C1 segment of cervical spinal cord (tissue), 14 donors: Measurements from ENCODE around the gene MYH9.
"Not testable (repeated sequence)": the region's sequence is repeated elsewhere in the genome, so short reads cannot be mapped to it uniquely, and the experiment has no call there.

Experiments used
- DNase-seq, 14 donors: peaks; one replicate each; lab custom pipeline; 2025; lab: John Stamatoyannopoulos, UW

Gene MYH9

DNA sequence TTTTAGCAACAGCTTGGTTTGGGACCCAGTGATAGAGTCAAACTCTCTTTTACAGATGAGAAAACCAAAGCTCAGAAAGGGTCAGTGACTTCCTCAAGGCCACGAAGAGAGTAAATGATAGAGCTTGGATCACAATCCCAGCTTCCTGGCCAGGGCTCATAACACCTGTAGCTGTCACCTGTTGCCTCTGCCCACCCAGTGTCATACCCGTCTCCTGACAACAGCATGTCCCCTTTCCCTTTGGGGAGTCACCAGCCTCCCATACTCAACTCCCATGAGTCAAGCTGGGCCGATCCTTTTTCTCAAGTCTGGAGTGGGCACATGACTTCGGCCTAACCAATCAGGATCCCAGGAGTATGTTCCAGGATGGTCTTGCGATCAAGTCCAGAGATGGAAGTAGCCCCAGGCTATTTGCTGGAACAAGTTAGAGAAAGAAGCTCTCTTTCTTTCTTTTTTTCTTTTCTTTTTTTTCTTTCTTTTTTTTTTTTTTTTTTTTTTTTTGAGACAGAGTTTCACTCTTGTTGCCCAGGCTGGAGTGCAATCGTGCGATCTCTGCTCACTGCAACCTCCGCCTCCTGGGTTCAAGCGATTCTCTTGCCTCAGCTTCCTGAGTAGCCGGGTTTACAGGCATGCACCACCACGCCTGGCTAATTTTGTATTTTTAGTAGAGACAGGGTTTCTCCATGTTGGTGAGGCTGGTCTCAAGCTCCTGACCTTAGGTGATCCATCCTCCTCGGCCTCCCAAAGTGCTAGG, 27.8 kb upstream of the MYH9 start:
- no peak for DNase-seq

DNA sequence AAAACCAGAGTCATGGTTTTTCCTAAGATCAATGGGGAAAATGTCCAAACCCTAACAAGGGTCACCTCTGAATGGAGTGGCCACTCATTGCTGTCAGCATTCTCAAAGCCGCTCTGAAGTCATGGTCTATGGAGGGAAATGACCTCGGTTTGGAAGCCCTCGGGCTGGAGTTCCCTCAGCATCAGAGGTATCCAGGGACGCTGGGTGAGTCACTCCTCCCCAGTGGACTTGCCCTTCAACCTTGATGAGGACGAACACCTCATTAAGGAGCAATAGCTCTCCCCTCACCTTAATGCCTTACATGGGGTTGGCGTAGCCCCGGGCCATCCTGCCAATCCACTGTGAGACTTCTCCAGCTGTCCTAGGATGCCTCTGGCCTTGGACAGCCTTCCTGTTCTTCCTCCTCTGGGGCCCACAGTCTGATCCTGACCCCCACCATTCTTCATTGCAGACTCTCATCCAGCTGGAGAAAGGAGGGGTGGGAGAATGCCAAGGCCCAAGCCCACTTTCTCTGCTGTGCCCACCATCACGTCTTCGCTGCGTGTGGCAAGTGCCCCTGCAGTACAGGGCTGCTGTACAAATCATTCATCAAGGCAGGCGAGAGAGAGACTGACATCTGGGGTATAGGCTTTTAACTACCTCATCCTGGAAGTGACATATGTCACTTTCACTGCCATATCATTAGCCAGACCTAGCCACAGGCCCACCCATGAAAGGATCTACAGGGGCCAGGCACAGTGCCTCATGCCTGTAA, 25.4 kb upstream of the MYH9 start:
- no peak for DNase-seq

DNA sequence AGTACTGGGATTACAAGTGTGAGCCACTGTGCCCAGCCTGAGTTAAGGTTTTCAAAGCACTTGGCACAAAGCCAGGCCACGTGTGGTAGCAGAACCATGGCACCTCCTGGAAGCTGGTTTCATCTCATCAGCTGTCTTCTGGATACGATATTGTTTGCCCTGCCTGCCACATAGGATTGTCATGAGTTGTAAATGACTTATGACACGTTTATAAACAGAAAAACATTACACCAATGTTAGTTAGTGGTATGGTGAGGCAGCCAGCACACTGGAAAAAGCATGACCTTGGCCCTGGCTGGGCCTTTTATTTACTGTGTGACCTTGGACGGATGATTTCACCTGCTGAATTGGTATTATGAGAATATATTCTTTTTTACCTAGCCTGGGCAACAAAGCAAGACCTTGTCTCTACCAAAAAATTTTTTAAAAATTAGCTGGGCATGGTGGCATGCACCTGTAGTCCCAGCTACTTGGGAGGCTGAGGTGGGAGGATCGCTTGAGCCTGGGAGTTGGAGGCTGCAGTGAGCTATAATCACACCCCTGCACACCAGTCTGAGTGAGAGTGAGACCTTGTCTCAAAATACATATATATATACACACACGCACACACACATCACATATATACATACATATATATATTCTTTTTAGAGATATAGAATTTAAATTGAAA, 24.0 kb upstream of the MYH9 start:
- no peak for DNase-seq

DNA sequence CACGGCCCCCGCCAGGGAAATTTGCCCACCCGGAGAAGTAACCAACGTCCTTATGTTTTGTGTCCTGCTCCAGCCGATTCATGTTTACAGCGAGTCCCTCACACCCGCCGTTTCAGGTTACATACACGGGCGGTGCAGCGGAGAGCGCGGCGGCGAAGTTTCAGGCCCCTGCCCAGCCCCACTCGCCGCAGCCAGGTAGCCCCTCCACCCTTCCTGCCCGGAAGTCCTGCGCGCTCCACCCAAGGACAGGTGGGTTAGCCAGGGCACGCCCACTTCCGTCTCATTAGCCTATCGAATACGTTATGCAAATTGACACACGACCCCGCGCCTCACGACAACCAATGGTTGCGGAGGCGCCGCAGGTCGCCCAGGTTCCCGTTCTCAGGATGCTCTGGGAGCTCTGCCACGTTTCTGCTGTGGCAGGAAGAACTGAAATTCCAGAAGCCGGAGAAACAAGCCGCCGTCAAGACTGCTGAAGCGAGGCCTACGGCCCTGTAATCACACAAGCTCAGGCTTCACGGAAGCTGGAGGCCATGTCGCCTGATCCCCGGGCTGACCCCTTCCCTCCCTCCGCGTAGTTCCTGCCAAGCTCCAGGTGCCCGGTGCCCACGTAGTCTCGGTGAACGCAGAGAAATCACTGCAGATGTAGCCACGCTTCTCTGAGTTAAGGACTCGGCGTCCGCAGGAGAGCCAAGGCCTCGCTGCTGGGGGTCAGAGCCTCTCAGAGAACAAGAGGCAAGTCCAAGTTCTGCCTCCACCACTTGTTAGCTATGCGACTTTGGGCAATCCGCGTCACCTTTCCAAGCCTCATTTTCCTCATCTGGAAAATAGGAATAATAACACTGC, 22.4 kb upstream of the MYH9 start:
- peak in 3 of 14 donors; percentile 6 to 93 (median 44) for DNase-seq

DNA sequence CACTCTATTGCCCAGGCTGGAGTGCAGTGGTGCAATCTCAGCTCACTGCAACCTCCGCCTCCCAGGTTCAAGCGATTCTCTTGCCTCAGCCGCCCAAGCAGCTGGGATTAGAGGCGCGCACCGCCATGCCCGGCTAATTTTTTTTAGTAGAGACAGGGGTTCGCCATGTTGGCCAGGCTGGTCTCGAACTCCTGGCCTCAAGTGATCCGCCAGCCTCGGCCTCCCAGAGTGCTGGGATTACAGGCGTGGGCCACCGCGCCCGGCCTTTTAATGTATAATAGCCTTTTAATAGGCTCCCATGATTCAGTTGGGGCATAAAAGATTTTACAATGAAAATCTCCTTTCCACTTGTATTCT, 21.8 kb upstream of the MYH9 start:
- not testable (repeated sequence) for DNase-seq

DNA sequence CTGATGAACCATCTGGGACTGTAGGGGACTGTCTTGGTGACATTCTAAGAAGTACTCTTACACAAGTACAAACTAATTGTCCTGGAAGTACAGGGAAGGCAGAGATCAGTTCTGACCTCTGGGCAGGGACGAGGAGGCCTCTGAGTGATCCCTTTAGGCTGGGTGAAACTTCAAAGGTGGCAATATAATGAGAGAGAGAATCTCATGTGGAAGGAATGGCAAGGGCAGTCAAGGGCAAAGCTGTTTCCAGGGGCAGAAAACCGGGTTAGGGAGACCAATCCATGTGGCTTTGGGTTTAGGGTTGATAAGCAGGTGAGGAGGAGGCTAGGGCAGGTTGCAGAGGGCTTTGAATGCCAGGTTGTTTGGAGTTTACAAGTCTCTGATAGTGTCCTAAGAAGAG, 21.3 kb upstream of the MYH9 start:
- no peak for DNase-seq

DNA sequence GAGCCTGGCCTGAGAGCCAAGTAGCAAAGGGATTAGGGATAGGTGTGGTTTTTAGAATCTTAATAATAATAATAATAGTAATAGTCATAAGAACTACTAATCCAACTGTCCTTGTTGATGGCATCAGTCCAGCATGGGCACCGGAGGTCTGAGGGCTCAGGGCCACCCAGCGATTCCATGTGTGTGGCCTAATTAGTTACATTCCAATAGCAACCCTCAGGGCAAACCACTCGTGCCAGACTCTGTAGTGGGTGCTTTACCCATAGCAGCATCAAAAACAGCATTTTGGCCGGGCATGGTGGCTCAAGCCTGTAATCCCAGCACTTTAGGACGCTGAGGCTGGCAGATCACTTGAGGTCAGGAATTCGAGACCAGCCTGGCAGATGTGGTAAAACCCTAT, 19.0 kb upstream of the MYH9 start:
- no peak for DNase-seq

DNA sequence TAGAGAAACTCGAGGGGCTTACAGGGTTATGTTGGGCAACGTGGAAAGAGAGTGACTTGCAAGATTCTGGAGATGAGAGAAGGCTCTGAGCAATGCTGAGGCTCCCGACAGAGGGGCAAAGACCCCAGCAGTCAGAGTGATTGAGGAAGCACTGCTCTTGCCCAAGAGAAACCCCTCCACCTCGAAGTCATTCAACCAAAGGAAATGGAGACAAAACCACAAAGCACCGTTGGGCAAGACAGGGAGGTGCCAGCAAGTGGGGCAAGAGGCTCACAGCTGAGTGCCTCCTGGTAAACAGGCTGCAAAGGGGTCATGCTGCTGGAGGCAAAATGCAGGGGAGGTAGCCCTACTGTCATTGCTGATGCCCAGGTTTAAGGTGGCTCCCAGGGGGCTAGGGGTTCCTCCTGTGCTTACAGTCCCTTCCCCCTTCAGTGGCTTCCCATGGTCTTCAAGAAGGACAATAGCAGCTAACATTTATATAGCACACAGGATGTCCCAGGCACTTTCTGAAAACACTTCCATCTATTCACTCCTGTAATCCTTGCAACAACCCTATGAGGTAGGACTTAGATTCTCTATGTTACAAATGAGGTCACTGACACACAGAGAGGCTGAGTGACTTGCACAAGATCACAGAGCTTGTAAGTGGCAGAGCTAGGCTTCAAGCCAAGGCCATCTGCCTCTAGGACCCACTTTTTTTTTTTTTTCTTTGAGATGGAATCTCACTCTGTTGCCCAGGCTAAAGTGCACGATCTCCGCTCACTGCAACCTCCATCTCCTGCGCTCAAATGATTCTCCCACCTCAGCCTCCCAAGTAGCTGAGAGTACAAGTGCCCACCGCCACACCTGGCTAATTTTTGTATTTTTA, 18.1 kb upstream of the MYH9 start:
- peak in 1 of 14 donors; percentile 23 for DNase-seq

DNA sequence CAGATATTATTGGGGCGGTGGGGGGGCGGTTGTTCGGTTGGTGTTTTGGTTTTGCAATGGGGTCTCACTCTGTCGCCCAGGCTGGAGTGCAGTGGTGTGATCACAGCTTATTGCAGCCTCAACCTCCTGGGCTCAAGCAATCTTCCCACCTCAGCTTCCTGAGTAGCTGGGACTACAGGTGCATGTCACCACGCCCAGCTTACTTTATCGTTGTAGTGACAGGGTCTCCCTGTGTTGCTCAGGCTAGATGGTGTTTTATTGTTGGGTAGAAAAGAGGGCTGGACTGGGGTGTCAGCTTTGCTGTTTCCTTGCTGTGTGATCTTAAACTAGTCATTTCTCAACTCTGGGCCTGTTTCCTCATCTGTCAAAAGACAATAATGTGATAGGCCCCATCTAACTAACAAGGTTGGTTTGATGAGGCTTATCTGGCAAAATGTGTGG, 17.5 kb upstream of the MYH9 start:
- no peak for DNase-seq

DNA sequence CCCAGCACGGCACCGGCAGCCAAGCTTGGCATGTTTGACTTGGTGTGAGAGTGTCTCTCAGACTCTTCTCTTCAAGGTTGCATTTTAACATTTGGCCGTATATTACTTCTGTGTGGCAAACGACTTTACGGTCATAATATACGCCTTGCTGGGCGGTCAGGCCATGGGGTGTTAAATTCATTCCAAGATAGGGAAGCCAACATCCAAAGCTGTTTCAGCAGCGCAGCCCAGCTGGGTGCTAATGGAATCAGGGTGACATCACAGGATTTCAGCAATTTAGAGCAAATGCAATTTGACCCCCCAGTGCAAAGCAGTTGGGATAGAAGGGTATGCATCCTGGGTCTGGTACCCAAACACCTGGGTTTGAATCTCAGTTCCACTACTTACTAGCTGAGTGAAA, 16.7 kb upstream of the MYH9 start:
- no peak for DNase-seq

DNA sequence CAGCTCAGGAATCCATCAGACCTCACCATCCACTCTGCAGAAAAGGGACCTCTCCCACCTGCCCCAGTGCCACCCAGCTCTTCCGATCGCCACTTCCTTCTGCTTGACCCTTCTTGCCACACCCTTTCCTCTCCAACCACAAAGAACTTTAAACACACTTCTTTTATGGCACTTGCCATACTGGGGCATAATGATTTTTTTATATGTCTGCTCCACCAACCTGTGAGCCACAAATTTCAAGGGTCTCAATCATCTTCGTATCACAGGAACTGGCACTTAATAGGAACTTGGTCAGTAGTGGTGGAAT, 11.7 kb upstream of the MYH9 start:
- no peak for DNase-seq

DNA sequence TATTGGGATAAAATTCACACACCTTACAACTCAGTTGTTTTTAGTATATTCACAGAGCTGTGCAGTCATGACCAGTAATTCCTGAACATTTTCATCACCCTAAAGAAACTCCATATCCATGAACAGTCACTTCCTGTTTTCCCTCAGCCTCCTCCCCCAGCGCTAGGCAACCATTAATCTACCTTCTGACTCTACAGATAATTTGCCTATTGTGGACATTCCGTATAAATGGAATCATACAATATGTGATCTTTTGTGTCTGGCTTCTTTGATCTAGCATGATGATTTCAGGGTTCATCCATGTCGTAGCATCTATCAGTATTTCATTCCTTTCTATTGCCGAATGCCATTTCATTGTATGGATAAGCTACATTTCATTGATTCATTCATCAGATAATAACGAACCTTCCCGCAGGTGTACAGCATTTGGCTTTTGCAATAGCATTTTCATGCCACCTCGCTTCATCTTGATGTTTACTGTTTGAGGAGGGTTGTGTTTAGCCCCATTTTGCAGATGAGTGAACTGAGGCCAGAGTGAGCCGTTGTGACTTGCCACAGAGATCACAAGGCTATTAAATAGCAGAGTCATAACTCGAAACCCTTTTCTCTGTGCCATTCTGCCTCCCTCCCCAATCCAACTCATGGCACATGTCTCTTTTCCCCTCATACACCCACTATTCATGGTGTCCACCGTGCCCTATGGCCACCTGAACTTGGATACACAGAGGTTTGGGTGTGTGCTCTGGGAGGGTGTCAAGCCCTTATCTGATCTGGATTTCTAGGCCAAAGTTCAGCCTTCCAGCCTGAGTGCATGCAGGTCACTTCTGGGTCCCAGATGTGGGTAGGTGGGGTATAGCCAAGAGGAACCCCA, 11.1 kb upstream of the MYH9 start:
- no peak for DNase-seq

DNA sequence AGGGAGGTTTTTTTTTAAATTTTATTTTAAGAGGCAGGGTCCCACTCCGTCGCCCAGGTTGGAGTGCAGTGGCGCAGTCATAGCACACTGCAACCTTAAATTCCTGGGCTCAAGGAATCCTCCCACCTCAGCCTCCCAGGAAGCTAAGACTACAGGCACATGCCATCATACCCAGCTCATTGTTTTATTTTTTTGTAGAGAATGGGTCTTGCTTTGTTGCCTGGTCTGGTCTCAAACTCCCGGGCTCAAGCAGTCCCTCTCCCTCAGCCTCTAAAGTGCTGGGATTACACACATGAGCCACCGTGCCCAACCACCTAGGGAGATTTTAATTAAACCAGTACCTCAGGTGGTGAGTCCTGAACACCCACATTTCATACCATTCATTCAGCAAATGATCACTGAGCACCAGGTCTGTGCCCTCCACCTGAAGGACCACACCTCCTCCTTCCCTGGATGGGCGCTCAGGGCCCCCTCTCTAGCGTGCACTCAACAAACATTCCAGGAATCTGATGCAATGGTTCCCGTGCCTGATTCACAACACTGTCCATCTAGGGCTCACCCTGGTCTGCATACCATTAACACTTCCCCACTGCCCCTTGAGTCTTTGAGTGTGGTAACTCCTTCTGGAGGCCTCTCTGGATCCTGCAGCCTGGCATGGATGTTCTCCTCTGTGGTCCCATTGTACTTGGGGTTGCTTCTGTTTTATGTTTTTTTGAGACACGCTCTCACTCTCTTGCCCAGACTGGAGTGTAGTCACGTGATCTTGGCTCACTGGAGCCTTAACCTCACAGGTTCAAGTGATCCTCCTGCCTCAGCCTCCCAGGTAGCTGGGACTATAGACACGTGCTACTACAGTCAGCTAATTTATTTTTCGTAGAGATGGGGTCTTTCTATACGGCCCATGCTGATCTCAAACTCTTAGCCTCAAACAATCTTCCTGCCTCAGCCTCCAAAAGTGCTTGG, 9.6 kb upstream of the MYH9 start:
- no peak for DNase-seq

DNA sequence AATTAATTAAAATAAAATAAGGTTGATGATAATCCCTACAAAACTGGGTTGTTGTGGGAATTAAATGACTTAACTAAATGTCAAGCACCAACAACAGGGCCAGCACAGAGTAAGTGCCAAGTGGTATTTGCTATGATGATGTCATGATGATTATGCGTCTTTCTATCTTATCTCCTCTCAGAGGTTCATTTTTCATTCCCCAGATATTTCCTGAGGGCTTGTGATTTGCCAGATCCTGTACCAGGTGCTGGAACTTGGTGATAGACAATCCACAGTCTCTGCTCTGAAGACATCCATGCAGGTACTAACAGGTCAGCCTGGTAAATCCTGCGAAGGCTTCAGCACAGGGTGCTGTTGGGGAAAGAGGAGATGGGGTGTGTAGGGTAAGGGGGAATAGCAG, 8.1 kb upstream of the MYH9 start:
- DNase-seq = no peak

DNA sequence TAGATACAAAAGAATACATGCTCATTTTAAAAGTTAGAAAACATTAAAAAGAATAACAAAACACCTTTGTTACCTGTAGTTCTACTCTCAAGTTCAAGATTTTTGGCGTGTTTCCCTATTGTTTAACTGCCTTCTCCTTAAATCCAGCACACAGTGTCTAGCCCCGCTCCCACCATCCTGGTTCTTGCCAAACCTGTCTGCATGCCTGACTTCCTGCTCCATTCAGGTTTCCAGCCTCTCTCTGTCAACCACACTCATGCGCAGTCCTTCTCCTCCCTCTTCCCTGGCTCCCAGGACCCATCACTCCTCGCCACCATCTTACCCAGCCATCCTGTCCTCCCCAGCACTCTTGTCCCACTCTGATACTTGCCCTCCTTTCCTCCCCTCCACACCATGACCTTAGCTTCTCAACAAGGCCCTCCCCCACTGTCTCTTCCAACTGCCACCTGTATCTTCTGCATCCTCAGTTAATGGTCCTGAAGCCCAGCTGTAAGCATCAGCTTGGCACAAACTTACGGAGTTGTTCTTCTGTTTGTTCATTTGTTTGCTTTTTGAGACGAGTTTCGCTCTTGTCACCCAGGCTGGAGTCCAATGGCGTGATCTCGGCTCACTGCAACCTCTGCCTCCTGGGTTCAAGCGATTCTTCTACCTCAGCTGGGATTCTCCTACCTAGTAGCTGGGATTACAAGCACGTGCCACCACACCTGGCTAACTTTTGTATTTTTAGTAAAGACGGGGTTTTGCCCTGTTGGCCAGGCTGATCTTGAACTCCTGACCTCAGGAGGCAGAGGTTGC, 7.5 kb upstream of the MYH9 start:
- no peak for DNase-seq

DNA sequence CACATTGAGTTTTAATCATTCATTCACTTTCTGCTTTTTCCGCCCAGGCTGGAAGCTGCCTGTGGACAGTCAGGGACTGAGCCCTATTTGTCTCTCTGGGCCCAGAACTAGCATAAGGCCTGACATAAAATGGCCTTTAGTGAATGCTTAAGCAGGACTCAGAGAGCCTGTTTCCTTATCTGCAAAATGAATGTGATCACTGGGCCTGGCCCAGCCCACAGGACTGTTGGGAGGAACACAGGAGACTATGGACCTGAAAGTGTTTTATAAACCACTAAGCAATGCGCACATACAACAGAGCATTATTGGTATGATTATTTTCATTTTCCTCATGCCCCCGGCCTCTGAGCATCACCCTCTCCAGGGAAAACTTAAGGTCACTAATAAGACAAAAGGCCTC, 3.9 kb upstream of the MYH9 start:
- no peak for DNase-seq

DNA sequence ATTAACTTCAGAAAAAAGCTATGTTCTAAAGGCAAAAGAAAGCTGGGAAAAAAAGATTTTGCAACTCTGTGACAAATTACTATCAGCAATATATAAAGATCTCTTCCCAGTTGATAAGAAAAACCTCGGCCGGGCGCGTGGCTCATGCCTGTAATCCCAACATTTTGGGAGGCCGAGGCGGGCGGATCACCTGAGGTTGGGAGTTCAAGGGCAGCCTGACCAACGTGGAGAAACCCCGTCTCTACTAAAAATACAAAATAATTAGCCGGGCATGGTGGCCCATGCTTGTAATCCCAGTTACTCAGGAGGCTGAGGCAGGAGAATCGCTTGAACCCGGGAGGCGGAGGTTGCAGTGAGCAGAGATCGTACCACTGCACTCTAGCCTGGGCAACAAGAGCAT, 1.4 kb upstream of the MYH9 start:
- DNase-seq = not testable (repeated sequence)

DNA sequence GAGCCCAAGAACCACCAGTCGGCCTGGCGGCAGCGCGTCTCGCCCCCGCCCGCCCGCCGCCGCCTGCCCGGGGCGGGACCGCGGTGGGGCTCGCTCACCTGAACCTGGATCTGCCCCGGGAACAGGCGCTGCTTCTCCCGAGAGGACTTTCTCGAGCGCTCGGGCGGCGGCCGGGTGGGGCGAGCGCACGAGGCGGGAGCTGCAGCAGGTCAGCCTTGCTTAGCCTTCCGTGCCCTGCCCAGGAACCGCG, 133 bp downstream of the MYH9 start:
- no peak for DNase-seq
